ENCODE data around the gene NFKBIL1.

- TF ChIP-seq POLR2A (IDR thresholded peaks at IDR 0.05; ENCODE audit: low read depth, low read length) (peak; percentile 62; the same call in 1 of the 2 replicates), POLR2AphosphoS5 (IDR thresholded peaks at IDR 0.05; ENCODE audit: low read depth, low read length) (peak; percentile 72; the same call in 1 of the 2 replicates), PAX5 (IDR thresholded peaks at IDR 0.05; ENCODE audit: insufficient read depth, low read length, severe bottlenecking) (no peak)
Measured at GRCh38 chr6:31578184-31579118, 31.0 kb downstream of the NFKBIL1 start.

All from GM12891 (cell line).